CD4-positive, CD25-positive, alpha-beta regulatory T cell (primary cell): ENCODE measurements around the gene ZFYVE19. TPM values are rescaled to one million over a fixed set of nuclear protein-coding genes. Genes with fewer than 3 reads are reported as not detected.
A peak's percentile ranks its signal among the peaks of the same experiment; 100 is the strongest.

Experiments
- ATAC-seq, 2 donors: fragments of 150-1000 bp; cut with Tn5 transposase; one replicate each; pipeline ENCODE4 v1.10.0; 2021; ENCODE audit warnings: low read depth in 2 of 2, moderate number of reproducible peaks in 2 of 2, moderate library complexity in 1 of 2
- DNase-seq, 3 donors: peaks; one replicate each; pipeline versions ENCODE4 v3.0.0 to v3.0.0-alpha.2; 2012 to 2022; ENCODE audit warnings: mixed read lengths in 1 of 3
- H3K27ac ChIP-seq: one replicate; pipeline ENCODE4 v1.7.0; 2013; ENCODE audit warnings: mild to moderate bottlenecking, low read length; ENCODE audit not compliant: insufficient read depth, poor library complexity, severe bottlenecking
- H3K27me3 ChIP-seq: one replicate; pipeline ENCODE4 v1.7.0; 2013; ENCODE audit warnings: low read length; ENCODE audit not compliant: control insufficient read depth, insufficient read depth
- H3K36me3 ChIP-seq: one replicate; pipeline ENCODE4 v1.7.0; 2013; ENCODE audit warnings: mild to moderate bottlenecking, low read length, moderate library complexity; ENCODE audit not compliant: control insufficient read depth, insufficient read depth
- H3K4me1 ChIP-seq: 2 replicates; pipeline ENCODE4 v1.7.0; 2013; ENCODE audit warnings: mild to moderate bottlenecking, low read length; ENCODE audit not compliant: insufficient read depth, control insufficient read depth, poor library complexity, severe bottlenecking
- H3K4me3 ChIP-seq: one replicate; pipeline ENCODE4 v1.7.0; 2013; ENCODE audit warnings: low read depth, mild to moderate bottlenecking, low read length, moderate library complexity
- H3K9me3 ChIP-seq, 2 experiments: 1 replicate in 1 of 2; 2 replicates in 1 of 2; pipeline ENCODE4 v1.7.0; 2013; ENCODE audit warnings: low read length in 2 of 2, mild to moderate bottlenecking in 1 of 2, moderate library complexity in 1 of 2; ENCODE audit not compliant: control insufficient read depth in 2 of 2
- H3K27ac Mint-ChIP-seq, 3 donors: one replicate each; pipeline ENCODE4 v1.8.0; 2020 to 2022; ENCODE audit warnings: mild to moderate bottlenecking in 3 of 3, mixed read lengths in 3 of 3, moderate library complexity in 2 of 3
- H3K27me3 Mint-ChIP-seq: one replicate; pipeline ENCODE4 v1.8.0; 2022; ENCODE audit warnings: mild to moderate bottlenecking, mixed read lengths
- H3K36me3 Mint-ChIP-seq: one replicate; pipeline ENCODE4 v1.8.0; 2020; ENCODE audit warnings: mixed read lengths
- H3K4me1 Mint-ChIP-seq, 4 donors: one replicate each; pipeline ENCODE4 v1.8.0; 2020 to 2022; ENCODE audit warnings: mixed read lengths in 4 of 4, mild to moderate bottlenecking in 1 of 4
- H3K4me3 Mint-ChIP-seq, 4 donors: one replicate each; pipeline ENCODE4 v1.8.0; 2020 to 2022; ENCODE audit warnings: mild to moderate bottlenecking in 4 of 4, mixed read lengths in 4 of 4, moderate library complexity in 3 of 4
- H3K9me3 Mint-ChIP-seq, 7 donors: one replicate each; pipeline ENCODE4 v1.8.0; 2020 to 2022; ENCODE audit warnings: mixed read lengths in 7 of 7, mild to moderate bottlenecking in 3 of 7, moderate library complexity in 2 of 7
- polyA plus RNA-seq, 4 donors: library from polyadenylated mRNA; unstranded; fragments of 300-500 nt; fragmentation: Illumina TruSeq; gene quantifications; one replicate each; pipeline ENCODE4 v1.2.3, GENCODE V29; 2021
- total RNA-seq: library from RNA; stranded (reverse); gene quantifications from one replicate; pipeline ENCODE4 v1.2.3, GENCODE V29; 2022

Gene ZFYVE19
- total RNA-seq, result 24.4 TPM
- 10 to 100 TPM; 14.5 to 17.3 (median 15.7) TPM for polyA plus RNA-seq

GRCh38 chr15:40807028-40807887 is at the start of gene ZFYVE19, which contains the start of gene DNAJC17:
Gene ZFYVE19, plus strand, starts transcription at chr15:40807089. Its CDS starts 501 bp downstream, at chr15:40807590.
Gene DNAJC17, minus strand, starts transcription at chr15:40807473. Its CDS starts 27 bp downstream, at chr15:40807446.
- H3K36me3 ChIP-seq, result peaks cover 9% of the 10 kb centered on the region
- peak within 1 kb of the TSS; percentile 93 for H3K4me3 ChIP-seq
- H3K36me3 Mint-ChIP-seq, result peaks cover 21% of the 10 kb centered on the region
- no peaks in the 10 kb centered on the region for H3K9me3 Mint-ChIP-seq
- no peaks in the 10 kb centered on the region for H3K27me3 ChIP-seq
- no peaks in the 10 kb centered on the region for H3K27me3 Mint-ChIP-seq
- peaks cover 5 to 39% (median 25%) of the 10 kb centered on the region in 4 donors for H3K4me1 Mint-ChIP-seq
- peaks cover 16% of the 10 kb centered on the region for H3K4me1 ChIP-seq
- H3K4me3 Mint-ChIP-seq, result peak within 1 kb of the TSS; percentile 97 to 100 (median 98)
- ATAC-seq, result peak; percentile 98 to 99
- peak; percentile 92 to 98 (median 92) for DNase-seq
- H3K27ac Mint-ChIP-seq, result peak within 1 kb of the TSS; percentile 96 to 99 (median 99)
- peak within 1 kb of the TSS; percentile 94 for H3K27ac ChIP-seq
- H3K9me3 ChIP-seq, result no peaks in the 10 kb centered on the region

- no peak overlapping the region for H3K27ac ChIP-seq
- no peaks in the 10 kb centered on the region for H3K27me3 ChIP-seq
- Mint-ChIP-seq H3K27ac (no peak overlapping the region), H3K27me3 (no peaks in the 10 kb centered on the region), H3K9me3 (peaks cover 0 to 1% (median 0%) of the 10 kb centered on the region in 7 donors), H3K36me3 (no peaks in the 10 kb centered on the region), H3K4me3 (peak overlapping the region in 1 of 4 donors; percentile 85), H3K4me1 (peaks cover 1 to 29% (median 6%) of the 10 kb centered on the region in 4 donors)
- H3K4me1 ChIP-seq, result peaks cover 24% of the 10 kb centered on the region
- H3K4me3 ChIP-seq, result no peak overlapping the region
- no peaks in the 10 kb centered on the region for H3K36me3 ChIP-seq
- DNase-seq, result no peak
- no peak for ATAC-seq
- H3K9me3 ChIP-seq, result no peaks in the 10 kb centered on the region
Observed at GRCh38 chr15:40759961-40760360, 46.9 kb upstream of the ZFYVE19 start.

GRCh38 chr15:40762919-40763800 is 43.7 kb upstream of the ZFYVE19 start:
- peak in 1 of 2 donors; percentile 1 for ATAC-seq
- H3K9me3 Mint-ChIP-seq, result no peaks in the 10 kb centered on the region
- no peaks in the 10 kb centered on the region for H3K27me3 Mint-ChIP-seq

GRCh38 chr15:40763801-40764628 is 42.9 kb upstream of the ZFYVE19 start, which contains the start of gene GCHFR:
Gene GCHFR, plus strand, starts transcription at chr15:40764068. Its CDS starts 113 bp downstream, at chr15:40764181.
- H3K27ac Mint-ChIP-seq, result peak within 1 kb of the TSS; percentile 90 to 93 (median 91)
- H3K36me3 Mint-ChIP-seq, result no peaks in the 10 kb centered on the region
- H3K36me3 ChIP-seq, result peaks cover 5% of the 10 kb centered on the region
- H3K9me3 Mint-ChIP-seq, result no peaks in the 10 kb centered on the region
- peaks cover 5 to 43% (median 11%) of the 10 kb centered on the region in 4 donors for H3K4me1 Mint-ChIP-seq
- ATAC-seq, result peak; percentile 44 to 56
- H3K4me1 ChIP-seq, result peaks cover 38% of the 10 kb centered on the region
- peak within 1 kb of the TSS; percentile 78 for H3K27ac ChIP-seq
- no peaks in the 10 kb centered on the region for H3K27me3 Mint-ChIP-seq
- peak; percentile 67 to 82 (median 74) for DNase-seq
- H3K4me3 ChIP-seq, result peak within 1 kb of the TSS; percentile 82
- peak within 1 kb of the TSS; percentile 87 to 94 (median 90) for H3K4me3 Mint-ChIP-seq
- no peaks in the 10 kb centered on the region for H3K27me3 ChIP-seq
- H3K9me3 ChIP-seq, result no peaks in the 10 kb centered on the region

More at GRCh38 chr15:40762919-40763800, 43.7 kb upstream of the ZFYVE19 start:
- Mint-ChIP-seq H3K36me3 (no peaks in the 10 kb centered on the region), H3K4me3 (peak overlapping the region; percentile 87 to 94 (median 90)), H3K27ac (peak overlapping the region; percentile 80 to 87 (median 85)), H3K4me1 (peaks cover 5 to 35% (median 8%) of the 10 kb centered on the region in 4 donors)
- Histone ChIP-seq H3K36me3 (peaks cover 5% of the 10 kb centered on the region), H3K27ac (peak overlapping the region; percentile 78), H3K4me1 (peaks cover 31% of the 10 kb centered on the region), H3K4me3 (peak overlapping the region; percentile 59), H3K9me3 (no peaks in the 10 kb centered on the region), H3K27me3 (no peaks in the 10 kb centered on the region)
- peak in 2 of 3 donors; percentile 33 to 34 for DNase-seq

- H3K9me3 ChIP-seq, result no peaks in the 10 kb centered on the region
- peak overlapping the region; percentile 87 to 94 (median 90) for H3K4me3 Mint-ChIP-seq
- H3K36me3 Mint-ChIP-seq, result no peaks in the 10 kb centered on the region
- no peak for ATAC-seq
- no peak for DNase-seq
- H3K9me3 Mint-ChIP-seq, result no peaks in the 10 kb centered on the region
- H3K27ac Mint-ChIP-seq, result peak overlapping the region; percentile 90 to 93 (median 91)
- H3K36me3 ChIP-seq, result peaks cover 5% of the 10 kb centered on the region
- peak overlapping the region; percentile 82 for H3K4me3 ChIP-seq
- H3K4me1 Mint-ChIP-seq, result peaks cover 7 to 50% (median 15%) of the 10 kb centered on the region in 4 donors
- H3K27ac ChIP-seq, result peak overlapping the region; percentile 78
- H3K27me3 Mint-ChIP-seq, result no peaks in the 10 kb centered on the region
- no peaks in the 10 kb centered on the region for H3K27me3 ChIP-seq
- H3K4me1 ChIP-seq, result peaks cover 45% of the 10 kb centered on the region
Observed at GRCh38 chr15:40764629-40765103, 42.2 kb upstream of the ZFYVE19 start.

GRCh38 chr15:40766194-40766815 is 40.6 kb upstream of the ZFYVE19 start:
- Histone ChIP-seq H3K36me3 (peaks cover 5% of the 10 kb centered on the region), H3K27me3 (no peaks in the 10 kb centered on the region), H3K4me3 (no peak overlapping the region), H3K9me3 (no peaks in the 10 kb centered on the region), H3K27ac (peak overlapping the region; percentile 78), H3K4me1 (peaks cover 50% of the 10 kb centered on the region)
- Mint-ChIP-seq H3K9me3 (no peaks in the 10 kb centered on the region), H3K36me3 (no peaks in the 10 kb centered on the region), H3K4me3 (peak overlapping the region in 1 of 4 donors; percentile 82), H3K27ac (peak overlapping the region in 2 of 3 donors; percentile 51 to 90), H3K4me1 (peaks cover 7 to 61% (median 19%) of the 10 kb centered on the region in 4 donors), H3K27me3 (no peaks in the 10 kb centered on the region)
- DNase-seq, result no peak
- ATAC-seq, result no peak
